ENCODE measurements around the gene TPRG1.
A peak's percentile ranks its signal among the peaks of the same experiment; 100 is the strongest.

Gene TPRG1

GRCh38 chr3:189171707-189172106 is at the start of gene TPRG1:
TSS of gene TPRG1 (plus strand) at chr3:189171971. CDS start at chr3:189207385, 35,414 bp downstream.
- DNase-seq = no peak

- DNase-seq = no peak
These were observed 49.7 kb upstream of the TPRG1 start for GRCh38 chr3:189122110-189122509.

GRCh38 chr3:189122526-189123205 is 49.1 kb upstream of the TPRG1 start:
- DNase-seq = no peak

GRCh38 chr3:189123595-189124387 is 48.0 kb upstream of the TPRG1 start:
- no peak for DNase-seq

- DNase-seq = peak; percentile 84
These were observed 39.5 kb upstream of the TPRG1 start for GRCh38 chr3:189132231-189132671.

- DNase-seq = no peak
These were observed 38.9 kb upstream of the TPRG1 start for GRCh38 chr3:189132839-189133238.

- DNase-seq = no peak
These were observed 38.0 kb upstream of the TPRG1 start for GRCh38 chr3:189133768-189134167.

- no peak for DNase-seq
These were observed 34.4 kb upstream of the TPRG1 start for GRCh38 chr3:189137416-189137815.

GRCh38 chr3:189138901-189139610 is 32.7 kb upstream of the TPRG1 start:
- no peak for DNase-seq

- DNase-seq = no peak
These were observed 32.2 kb upstream of the TPRG1 start for GRCh38 chr3:189139611-189139940.

- DNase-seq = no peak
These were observed 29.2 kb upstream of the TPRG1 start for GRCh38 chr3:189142527-189142926.

- peak; percentile 46 for DNase-seq
These were observed 28.4 kb upstream of the TPRG1 start for GRCh38 chr3:189143321-189143720.

- no peak for DNase-seq
These were observed 28.0 kb upstream of the TPRG1 start for GRCh38 chr3:189143771-189144170.

GRCh38 chr3:189144645-189145044 is 27.1 kb upstream of the TPRG1 start:
- peak; percentile 37 for DNase-seq

GRCh38 chr3:189146848-189147247 is 24.9 kb upstream of the TPRG1 start:
- DNase-seq = no peak

GRCh38 chr3:189148081-189148507 is 23.7 kb upstream of the TPRG1 start:
- DNase-seq = peak; percentile 66

GRCh38 chr3:189149203-189149602 is 22.6 kb upstream of the TPRG1 start:
- no peak for DNase-seq

GRCh38 chr3:189157232-189158007 is 14.4 kb upstream of the TPRG1 start:
- DNase-seq = no peak

- no peak for DNase-seq
These were observed 13.7 kb upstream of the TPRG1 start for GRCh38 chr3:189158034-189158433.

- no peak for DNase-seq
These were observed 11.1 kb upstream of the TPRG1 start for GRCh38 chr3:189160519-189161309.

GRCh38 chr3:189165092-189165612 is 6.6 kb upstream of the TPRG1 start:
- no peak for DNase-seq

GRCh38 chr3:189166321-189166720 is 5.5 kb upstream of the TPRG1 start:
- DNase-seq = no peak
